Suprapubic skin (tissue), 3 donors: ENCODE data around the gene CAPS.

Experiments
- CTCF ChIP-seq, 2 donors: fragments of 200-600 bp in 1 of 2; fragments of 450-650 bp in 1 of 2; sonication (generic) in 1 of 2; IDR thresholded peaks; one replicate each; pipeline ENCODE4 v1.5.1; 2016 to 2019; ENCODE audit warnings: antibody characterized with exemption in 2 of 2, mild to moderate bottlenecking in 1 of 2, moderate library complexity in 1 of 2
- POLR2A ChIP-seq, 2 donors: fragments of 450-650 bp; IDR thresholded peaks; one replicate each; pipeline ENCODE4 v1.6.1; 2017; ENCODE audit warnings: antibody characterized with exemption in 2 of 2, mild to moderate bottlenecking in 2 of 2, moderate library complexity in 2 of 2

DNA sequence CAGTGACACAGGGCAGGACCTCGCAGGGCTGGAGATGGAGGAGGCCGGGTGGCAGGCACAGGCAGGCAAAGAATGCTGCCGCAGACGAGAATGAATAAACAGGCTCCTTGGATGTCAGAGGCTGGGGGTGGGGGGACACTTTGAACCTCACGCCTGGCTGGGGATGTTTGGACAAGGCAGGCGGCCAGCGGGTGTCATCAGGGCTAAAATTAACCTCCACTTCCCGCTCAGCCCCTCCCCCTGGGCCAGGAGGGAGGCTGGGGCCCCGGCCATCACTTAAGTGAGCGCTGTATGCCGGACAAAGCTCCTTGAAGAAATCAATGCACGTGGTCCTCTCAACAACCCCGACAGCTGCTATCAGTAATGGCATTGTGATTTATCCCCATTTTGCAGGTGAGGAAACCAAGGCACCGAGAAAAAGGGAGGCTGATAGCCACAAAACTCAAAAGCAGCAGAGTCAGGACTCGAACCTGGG lies 33.4 kb upstream of the CAPS start:
- TF ChIP-seq CTCF (IDR thresholded peaks at IDR 0.05) (no peak), POLR2A (IDR thresholded peaks at IDR 0.05) (no peak)
